Gastrocnemius medialis (tissue), 4 donors: ENCODE data around the gene RRAS2.

Experiments
- POLR2A ChIP-seq, 2 donors: fragments of 450-650 bp; IDR thresholded peaks; one replicate each; pipeline ENCODE4 v1.6.1; 2017; ENCODE audit warnings: antibody characterized with exemption in 2 of 2, mild to moderate bottlenecking in 2 of 2, moderate library complexity in 2 of 2
- TF ChIP-seq, protein P1 (sequence below), 5 experiments: fragments of 450-650 bp in 3 of 5; fragments of 200-600 bp in 2 of 5; sonication (generic) in 2 of 5; IDR thresholded peaks in 4 of 5; conservative IDR thresholded peaks in 1 of 5; 1 replicate in 4 of 5; 2 replicates in 1 of 5; pipeline ENCODE4 v1.5.1; 2016 to 2019; ENCODE audit warnings: antibody characterized with exemption in 5 of 5, mild to moderate bottlenecking in 3 of 5, moderate library complexity in 3 of 5

GRCh38 chr11:14371249-14371648 lies 12.3 kb upstream of the RRAS2 start:
- no peak for TF ChIP-seq POLR2A (IDR thresholded peaks at IDR 0.05)
- TF ChIP-seq, protein P1, sequence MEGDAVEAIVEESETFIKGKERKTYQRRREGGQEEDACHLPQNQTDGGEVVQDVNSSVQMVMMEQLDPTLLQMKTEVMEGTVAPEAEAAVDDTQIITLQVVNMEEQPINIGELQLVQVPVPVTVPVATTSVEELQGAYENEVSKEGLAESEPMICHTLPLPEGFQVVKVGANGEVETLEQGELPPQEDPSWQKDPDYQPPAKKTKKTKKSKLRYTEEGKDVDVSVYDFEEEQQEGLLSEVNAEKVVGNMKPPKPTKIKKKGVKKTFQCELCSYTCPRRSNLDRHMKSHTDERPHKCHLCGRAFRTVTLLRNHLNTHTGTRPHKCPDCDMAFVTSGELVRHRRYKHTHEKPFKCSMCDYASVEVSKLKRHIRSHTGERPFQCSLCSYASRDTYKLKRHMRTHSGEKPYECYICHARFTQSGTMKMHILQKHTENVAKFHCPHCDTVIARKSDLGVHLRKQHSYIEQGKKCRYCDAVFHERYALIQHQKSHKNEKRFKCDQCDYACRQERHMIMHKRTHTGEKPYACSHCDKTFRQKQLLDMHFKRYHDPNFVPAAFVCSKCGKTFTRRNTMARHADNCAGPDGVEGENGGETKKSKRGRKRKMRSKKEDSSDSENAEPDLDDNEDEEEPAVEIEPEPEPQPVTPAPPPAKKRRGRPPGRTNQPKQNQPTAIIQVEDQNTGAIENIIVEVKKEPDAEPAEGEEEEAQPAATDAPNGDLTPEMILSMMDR (IDR thresholded peaks at IDR 0.05 in 4 of 5, conservative IDR thresholded peaks at IDR 0.05 in 1 of 5) = no peak
